HG02981 (cell line): ENCODE measurements around the gene MEGF8.

Experiments
- ATAC-seq: cut with Tn5 transposase; IDR thresholded peaks from one replicate; pipeline ENCODE4 v1.9.1; 2021; ENCODE audit warnings: mild to moderate bottlenecking, moderate library complexity; ENCODE audit not compliant: unreplicated experiment

The MEGF8 gene

GRCh38 chr19:42303101-42303464, 22.4 kb upstream of the MEGF8 start:
- ATAC-seq = no peak

GRCh38 chr19:42303876-42304275, 21.6 kb upstream of the MEGF8 start:
- no peak for ATAC-seq

GRCh38 chr19:42306646-42307045, 18.8 kb upstream of the MEGF8 start:
- ATAC-seq = no peak

- ATAC-seq = no peak
Observed at GRCh38 chr19:42309686-42310085, 15.7 kb upstream of the MEGF8 start.

- no peak for ATAC-seq
Observed at GRCh38 chr19:42311657-42312056, 13.8 kb upstream of the MEGF8 start.

GRCh38 chr19:42312370-42312769, 13.1 kb upstream of the MEGF8 start:
- ATAC-seq = no peak

GRCh38 chr19:42313096-42313839, 12.2 kb upstream of the MEGF8 start, which contains the start of gene TMEM145:
Gene TMEM145, plus strand, starts transcription at chr19:42313309. Its CDS starts 68 bp downstream, at chr19:42313377.
- no peak for ATAC-seq

GRCh38 chr19:42313840-42314755, 11.3 kb upstream of the MEGF8 start:
- no peak for ATAC-seq

- no peak for ATAC-seq
Observed at GRCh38 chr19:42315024-42315423, 10.4 kb upstream of the MEGF8 start.

- no peak for ATAC-seq
Observed at GRCh38 chr19:42316223-42317211, 8.9 kb upstream of the MEGF8 start.

GRCh38 chr19:42317535-42317934, 7.9 kb upstream of the MEGF8 start:
- ATAC-seq = no peak

GRCh38 chr19:42322305-42322704, 3.1 kb upstream of the MEGF8 start:
- no peak for ATAC-seq

- ATAC-seq = no peak
Observed at GRCh38 chr19:42323473-42323851, 2.0 kb upstream of the MEGF8 start.

- ATAC-seq = no peak
Observed at GRCh38 chr19:42323852-42324654, 1.4 kb upstream of the MEGF8 start.

- no peak for ATAC-seq
Observed at GRCh38 chr19:42324655-42325307, 654 bp upstream of the MEGF8 start.

- ATAC-seq = peak; percentile 15
Observed at GRCh38 chr19:42325896-42326771, 699 bp downstream of the MEGF8 start.

GRCh38 chr19:42326969-42327368, 1.5 kb downstream of the MEGF8 start:
- ATAC-seq = no peak

GRCh38 chr19:42327381-42327780, 1.9 kb downstream of the MEGF8 start:
- no peak for ATAC-seq

GRCh38 chr19:42328106-42328505, 2.7 kb downstream of the MEGF8 start:
- no peak for ATAC-seq
